HUDEP-2 (cell line): ENCODE measurements around the gene APOBEC3A.
"Not testable (repeated sequence)": the region's sequence is repeated elsewhere in the genome, so short reads cannot be mapped to it uniquely, and the experiment has no call there.

Experiments
- DNase-seq, 76 experiments: peaks; one replicate each; lab custom pipeline; 2025; ENCODE audit not compliant: unreplicated experiment in 76 of 76; lab: John Stamatoyannopoulos, UW

Gene APOBEC3A

DNA sequence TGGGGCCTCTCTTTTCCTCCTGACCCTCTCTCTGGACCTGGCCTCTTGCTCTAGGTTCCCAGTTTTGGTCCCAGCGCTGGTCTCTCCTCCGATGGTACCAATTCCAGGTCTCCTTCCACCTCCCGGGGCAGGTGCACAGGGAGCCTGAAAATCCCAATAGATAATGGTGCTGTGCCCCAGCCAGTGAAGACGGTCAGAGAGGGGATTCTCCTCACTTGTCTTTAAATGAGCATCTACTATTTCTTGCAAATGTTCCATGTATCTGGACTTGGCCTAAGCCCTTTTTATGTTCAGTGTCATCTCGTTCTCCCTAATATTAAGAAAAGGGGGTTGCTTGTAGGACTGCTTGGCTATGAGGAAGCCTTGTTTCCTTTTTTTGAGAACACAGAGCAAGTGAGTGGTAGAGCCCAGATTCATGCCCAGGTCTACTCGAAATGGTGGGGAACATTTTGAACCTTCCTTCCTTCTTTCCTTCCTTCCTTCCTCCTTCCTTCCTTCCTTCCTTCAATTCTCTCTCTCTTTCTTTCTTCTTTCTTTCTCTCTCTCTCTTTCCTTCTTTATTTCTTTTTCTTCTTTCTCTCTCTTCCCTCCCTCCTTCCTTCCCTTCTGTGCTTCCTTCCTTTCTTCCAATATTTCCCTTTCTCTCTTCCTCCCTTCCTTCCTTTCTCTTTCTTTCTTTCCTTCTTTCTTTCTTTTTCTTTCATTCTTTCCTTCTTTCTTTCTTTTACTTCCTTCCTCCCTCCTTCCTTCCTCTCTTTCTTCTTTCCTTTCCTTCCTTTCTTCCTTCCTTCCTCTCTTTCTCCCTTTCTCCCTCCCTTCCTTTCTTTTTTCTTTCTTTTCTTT is 620 bp downstream of the APOBEC3A start:
- DNase-seq, result no peak

DNA sequence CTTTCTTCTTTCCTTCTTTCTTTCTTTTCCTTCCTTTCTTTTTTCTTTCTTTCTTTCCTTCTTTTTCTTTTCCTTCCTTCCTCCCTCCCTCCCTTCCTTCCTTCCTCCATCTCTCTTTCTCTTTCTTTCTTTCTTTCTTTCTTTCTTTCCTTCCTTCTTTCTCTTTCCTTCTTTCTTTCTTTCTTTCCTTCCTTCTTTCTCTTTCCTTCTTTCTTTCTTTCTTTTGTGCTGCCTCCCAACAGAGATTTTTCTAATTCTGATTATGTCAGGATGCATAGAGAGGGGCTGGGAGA is 1.2 kb downstream of the APOBEC3A start:
- DNase-seq, result not testable (repeated sequence)

DNA sequence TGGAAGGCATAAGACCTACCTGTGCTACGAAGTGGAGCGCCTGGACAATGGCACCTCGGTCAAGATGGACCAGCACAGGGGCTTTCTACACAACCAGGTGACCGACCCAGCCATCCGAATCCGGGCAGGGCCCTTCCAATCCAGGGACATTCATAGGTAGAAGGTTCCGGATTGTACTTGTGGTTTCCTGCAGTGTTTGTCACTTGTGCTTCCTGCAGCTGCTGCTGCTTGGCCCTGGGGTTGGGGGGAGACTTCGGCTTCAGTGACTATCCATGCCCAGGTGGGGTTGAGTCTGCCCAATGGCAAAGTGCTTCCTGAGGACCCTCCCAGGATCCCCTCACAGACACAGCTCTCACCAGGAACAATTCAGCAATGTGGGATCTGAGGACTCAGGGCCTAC is 2.2 kb downstream of the APOBEC3A start:
- DNase-seq, result no peak

DNA sequence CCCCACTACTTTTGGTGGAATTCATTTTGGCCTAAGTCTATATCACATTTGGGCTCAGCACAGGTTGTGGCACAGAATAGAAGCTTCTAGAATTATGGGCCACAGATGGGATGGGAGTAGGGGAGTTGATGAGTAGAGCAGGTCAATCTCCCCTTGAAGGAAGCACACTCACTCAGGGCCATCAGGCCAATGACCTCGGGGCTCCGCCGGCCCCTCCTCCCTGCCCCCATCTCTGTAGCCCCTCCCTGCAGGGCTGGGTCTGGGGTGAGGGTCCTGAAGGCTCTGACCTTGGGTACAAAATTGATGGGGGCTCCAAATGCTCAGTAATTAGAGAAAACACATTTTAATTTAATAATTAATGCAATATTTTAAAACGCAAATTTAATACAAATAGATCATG is 3.3 kb downstream of the APOBEC3A start:
- not testable (repeated sequence) for DNase-seq

DNA sequence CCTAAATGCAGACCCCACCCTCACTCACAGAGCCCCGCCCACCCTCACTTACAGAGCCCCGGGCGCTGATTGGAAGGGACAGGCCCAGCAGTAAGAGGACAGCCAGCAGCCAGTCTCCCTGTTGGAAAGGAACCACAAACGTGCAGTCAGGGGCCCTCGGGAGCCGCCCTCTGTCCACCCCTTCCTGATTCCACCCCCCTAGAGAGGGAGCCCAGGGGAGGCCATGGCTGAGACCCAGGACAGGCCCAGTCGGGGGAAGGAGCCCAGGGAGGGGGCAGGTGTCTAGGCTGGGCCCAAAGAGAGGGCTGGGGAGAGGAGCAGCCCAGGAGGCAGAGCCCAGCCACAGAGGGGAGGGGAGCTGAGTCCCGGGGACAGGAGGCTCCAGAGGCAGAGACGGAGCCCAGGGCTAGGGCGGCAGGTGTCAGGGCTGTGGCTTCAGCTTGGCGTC is 5.9 kb downstream of the APOBEC3A start:
- DNase-seq, result not testable (repeated sequence)

DNA sequence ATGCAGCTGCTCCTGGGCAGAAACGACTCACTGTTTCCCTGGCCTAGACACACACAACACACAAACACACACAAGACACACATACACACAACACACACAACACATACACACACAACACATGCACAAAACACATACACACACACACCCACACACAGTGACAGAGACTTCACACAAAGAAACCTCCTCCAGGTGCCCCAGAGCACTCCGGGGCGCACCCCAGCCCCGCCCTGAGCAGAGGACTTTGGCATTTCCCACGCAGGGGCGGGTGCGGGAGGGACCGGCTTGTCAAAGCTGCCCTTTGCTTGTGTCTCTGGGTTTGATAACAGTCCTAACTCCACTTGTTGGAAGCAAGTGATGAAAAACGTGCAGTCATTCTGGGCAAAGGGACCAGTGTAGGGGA is 6.5 kb downstream of the APOBEC3A start:
- DNase-seq, result peak in 66 of 76 experiments; percentile 10 to 79 (median 60)

DNA sequence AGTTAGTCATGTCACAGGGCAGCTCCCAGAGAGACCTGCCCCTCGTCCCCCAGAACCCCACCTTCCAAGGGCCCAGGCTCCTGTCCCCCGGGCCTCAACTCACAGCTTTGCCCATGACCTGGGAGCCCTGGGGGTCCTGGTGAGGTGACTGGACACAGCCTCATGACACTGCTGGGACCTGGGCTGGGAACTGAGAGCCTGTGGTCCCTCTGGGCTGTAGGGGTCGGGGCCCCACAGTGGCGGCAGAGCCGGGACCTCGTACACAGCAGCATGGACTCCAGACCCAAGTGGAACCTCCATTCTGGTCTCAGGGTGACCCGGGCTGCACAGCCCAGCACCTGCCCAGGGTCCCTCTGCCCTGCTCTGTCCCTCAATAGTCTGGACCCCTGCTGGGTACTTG is 6.9 kb downstream of the APOBEC3A start:
- no peak for DNase-seq

DNA sequence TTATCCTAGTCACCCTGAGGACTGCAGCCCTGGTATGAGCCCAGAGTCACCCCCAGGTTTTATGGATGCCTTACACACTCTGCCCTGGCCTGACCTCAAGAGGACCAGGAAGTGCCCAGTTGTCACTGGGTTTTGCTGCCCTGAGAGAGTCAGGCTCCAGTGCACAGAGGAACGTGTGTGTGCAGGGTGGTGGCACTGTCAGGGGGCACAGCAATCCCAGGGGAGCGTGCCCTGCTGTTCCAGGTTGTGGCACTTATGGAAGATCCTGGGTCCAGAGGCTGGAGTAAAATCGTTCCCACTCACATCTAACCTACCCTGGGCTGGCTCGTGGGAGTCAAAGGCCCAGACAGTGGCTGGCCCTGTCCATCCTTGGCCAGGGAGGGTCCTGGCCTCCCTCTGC is 7.6 kb downstream of the APOBEC3A start:
- no peak for DNase-seq

DNA sequence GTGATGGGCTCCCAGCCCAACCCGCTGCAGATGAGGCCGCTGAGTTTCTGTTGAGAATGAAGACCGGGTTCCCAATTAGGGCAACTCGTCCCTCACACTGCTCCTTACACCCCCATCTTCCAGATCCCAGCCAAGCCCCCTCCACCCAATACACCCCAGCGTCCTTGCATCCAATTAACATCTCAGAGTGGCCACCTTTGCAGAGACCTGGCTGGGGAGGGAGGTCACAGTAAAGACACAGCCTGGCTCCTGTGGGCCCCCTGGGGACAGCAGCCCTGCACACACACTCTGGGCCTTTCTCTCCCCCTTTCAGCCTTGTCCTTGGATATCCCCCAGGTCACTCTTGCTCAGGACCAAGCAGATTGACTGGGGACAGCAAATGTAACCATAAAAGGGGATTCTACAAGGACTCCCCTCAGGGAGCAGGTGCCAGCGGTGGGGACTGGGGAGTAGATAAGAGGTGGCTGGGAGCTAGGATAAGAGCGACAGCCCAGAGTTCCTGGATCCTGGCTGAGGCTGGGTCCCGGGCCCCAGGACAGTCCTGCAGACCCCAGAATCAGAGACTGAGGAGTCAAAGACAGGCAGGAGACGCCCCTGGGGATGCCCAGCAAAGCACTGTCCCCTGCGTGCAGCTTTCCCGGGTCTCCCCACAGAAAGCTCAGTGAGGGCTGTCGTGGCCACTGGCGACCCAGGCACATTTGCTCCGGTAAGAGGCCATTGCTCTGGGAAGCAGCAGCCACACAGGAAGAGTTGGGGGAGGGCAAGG is 8.4 kb downstream of the APOBEC3A start:
- DNase-seq, result peak in 10 of 76 experiments; percentile 2 to 24 (median 11)

DNA sequence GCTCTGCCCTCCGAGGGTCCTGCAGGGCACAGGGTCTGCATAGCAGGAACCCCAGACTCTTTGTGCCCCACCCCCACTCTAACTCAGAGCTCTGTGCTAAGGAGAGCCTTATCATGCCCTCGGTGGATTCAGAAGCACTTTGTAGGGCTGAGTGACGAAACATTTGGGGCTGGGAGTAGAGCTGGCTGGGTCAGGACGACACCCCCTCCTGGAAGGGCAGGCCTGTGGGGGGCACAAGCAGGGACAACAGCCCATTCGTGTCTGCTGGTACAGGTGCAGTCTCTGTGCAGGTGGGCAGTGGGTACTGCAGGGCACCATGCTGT is 8.9 kb downstream of the APOBEC3A start:
- DNase-seq, result peak in 5 of 76 experiments; percentile 12 to 23 (median 14)

DNA sequence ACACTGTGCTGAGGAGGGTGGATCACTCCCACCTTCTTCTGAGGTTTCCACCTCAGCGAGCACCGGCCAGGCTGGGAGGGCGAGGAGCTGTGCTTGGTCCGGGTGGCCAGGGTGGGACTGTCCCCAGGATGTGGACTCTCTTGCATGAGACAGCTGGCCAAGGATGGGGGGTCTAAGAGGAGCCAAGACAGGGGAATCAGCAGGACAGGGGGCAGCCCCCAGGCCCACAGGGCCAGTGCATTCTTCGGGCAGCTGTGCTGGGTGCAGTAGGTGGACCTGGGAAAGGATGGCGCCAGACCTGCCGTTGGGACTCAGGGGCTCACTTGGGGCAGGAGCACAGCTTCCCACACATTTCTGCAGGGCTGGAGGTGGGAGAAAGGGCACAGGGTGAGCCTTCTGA is 9.5 kb downstream of the APOBEC3A start:
- no peak for DNase-seq

DNA sequence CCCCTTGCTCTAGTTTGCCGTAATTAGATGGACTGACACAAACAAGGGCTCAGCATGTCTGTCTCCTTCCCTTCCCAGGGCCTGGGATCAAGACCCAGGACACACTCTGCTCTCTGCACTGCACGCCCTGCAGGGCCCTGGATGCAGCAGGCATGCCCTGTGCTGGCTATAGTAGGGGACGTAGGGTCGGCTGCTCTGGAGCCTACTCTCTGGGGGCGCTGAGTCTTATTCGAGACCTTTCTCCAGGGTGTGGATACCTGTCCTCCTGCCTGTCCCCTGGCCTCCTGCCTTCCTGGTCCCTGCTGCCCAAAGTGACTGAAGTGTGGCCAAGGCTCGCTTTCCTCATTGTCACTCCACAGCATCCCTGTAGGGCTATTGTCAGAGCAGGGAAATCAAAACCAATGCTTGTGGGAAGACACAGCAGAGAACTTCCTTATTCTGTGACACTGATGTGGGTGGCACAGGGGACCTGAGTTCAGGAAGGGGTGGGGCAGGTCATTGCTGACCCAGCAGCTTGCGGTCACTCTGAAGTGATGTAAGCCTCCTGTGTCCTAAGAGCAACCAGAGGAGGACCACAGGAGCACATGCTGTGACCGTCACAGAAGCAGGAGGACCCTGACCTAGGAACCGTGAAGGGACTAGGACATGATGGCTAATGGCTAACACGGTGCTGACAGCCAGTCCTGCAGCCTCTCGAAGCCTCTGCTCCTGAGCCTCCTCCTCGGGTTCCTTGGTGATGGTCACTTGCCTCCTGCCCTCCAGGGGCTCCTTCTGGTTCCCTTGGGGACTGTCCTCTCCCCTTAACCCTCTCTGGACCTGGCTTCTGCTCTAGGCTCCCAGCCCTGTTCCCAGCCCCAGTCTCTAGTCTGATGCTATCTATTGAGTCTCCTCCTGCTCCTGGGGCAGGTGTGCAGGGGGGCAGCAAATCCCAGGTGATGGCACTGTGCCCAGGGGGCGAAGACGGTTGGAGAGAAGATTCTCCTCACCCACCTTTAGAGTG is 10.3 kb downstream of the APOBEC3A start:
- no peak for DNase-seq

DNA sequence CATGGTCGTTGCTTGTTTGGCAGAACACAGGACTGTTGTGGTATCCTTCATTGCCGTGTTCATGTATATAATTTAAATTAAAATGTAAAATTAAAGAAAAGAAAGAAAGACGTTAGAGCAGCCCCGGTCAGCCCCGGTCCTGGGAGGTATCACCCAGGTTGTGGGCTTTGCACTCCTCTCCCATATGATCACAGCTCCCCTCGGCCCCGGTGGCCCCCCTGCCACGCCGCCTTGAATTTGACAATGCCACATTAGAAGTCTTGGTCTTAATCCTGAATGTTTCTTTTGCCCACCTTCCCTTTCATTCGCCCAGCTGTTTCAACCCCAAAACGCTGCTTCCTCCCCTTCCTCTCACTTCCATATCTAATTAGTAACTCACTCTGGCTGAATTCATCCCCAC is 11.4 kb downstream of the APOBEC3A start:
- no peak for DNase-seq

DNA sequence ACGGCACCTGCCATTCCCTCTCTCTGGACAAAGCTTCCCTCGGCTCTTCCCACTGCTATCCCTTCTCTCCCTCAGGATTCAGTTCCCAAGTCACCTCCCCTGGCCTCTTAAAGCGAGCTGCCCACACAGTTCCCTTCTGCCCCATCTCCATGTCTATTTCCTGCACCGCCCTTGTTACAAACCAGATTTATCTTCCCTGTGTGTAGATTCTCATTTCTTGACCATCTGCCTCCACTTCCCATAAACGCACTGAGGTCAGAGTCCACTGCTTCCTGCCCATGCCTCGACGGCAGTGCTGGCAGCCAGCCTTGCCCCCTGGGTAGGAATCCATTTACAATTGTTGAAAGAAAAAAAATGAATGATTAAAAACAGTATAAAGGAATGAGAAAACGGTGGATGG is 13.1 kb downstream of the APOBEC3A start:
- no peak for DNase-seq

DNA sequence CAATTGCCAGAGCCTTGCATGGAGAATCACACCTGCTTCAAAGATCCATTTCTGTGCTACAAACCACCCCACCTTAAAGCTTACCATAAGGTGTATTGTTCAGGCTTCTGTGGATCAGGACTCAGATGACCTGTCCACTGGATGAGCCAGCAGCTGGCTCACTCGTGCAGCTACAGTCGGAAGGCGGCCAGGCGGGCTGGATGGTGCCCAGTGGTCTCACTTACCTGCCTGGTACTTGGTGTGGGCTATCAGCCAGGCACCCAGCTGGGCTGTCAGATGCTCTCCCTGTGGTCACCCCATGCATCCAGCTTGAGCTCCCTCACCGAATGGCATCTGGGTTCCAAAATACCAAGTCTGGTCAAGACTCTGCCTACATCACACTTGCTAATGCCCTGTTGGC is 13.8 kb downstream of the APOBEC3A start:
- no peak for DNase-seq

DNA sequence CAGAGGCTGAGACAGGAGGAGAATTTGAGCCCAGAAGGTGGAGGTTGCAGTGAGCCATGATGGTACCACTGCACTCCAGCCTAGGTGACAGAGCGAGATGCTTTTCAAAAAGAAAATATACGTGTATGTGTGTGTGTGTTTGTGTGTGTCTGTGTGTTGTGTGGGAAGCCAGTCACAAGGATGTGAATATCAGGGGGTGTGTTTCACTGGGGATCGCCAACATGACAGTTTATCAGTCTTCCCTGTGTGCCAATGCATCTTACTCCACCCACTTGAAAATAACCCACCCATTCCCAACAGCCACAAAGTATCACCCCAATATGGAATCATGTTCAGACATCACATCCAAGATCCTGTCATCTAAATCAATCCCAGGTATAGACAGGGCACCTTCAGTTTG is 14.4 kb downstream of the APOBEC3A start:
- no peak for DNase-seq

DNA sequence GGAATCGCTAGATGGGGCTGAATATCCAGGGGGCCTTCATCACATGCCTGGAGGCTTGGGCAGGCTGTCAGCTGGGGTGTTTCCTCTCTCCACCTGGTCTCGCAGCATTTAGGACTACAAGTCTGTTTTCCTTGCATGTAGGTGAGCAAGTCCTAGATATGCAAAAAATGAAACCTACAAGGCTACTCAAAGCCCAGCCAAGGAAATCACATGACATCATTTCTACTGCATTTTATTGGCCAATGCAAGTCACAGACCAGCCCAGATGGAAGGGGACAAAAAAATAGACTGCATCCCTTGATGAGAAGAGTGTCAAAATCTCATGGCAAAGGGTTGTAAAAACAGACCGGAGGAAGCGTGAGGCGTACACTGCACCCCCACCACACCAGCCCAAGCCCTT is 15.1 kb downstream of the APOBEC3A start:
- DNase-seq, result no peak

DNA sequence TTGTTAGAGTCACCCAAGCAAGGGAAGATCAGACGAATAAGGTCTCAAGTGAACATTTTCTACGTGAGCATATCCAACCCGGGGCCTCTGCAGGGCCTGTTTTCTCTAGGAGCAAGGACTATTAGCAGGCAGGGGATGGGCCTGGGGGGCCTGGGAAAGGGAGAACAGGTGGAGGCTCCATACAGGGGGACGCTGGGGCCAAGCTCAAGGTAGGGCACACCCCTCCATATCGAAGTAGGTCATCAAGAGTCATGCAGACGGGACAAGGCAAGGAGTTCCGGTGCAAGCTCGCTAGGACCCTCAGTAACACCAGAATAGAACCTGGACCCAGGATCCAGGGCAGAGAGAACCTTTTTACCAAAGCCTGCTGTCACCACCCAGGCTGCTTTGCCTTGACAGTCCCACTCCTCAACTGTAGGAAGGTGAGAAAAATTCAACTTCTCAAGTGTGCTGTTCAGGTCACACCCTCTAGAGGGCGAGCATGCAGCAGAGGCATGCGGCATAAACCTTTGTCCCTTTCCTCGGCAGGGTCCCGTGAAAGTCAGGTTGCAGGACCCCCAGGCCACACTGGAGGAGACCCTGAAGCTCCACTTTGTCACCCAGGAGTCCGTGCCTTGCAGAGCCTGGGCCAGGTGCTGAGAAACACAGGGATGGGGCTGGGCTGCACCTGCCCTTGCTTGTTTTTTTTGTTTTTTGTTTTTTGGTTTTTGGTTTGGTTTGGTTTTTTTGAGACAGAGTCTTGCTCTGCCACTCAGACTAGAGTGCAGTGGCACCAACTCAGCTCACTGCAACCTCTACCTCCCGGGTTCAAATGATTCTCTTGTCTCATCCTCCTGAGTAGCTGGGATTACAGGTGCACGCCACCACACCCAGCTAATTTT is 16.1 kb downstream of the APOBEC3A start:
- DNase-seq, result peak in 20 of 76 experiments; percentile 3 to 40 (median 18)

DNA sequence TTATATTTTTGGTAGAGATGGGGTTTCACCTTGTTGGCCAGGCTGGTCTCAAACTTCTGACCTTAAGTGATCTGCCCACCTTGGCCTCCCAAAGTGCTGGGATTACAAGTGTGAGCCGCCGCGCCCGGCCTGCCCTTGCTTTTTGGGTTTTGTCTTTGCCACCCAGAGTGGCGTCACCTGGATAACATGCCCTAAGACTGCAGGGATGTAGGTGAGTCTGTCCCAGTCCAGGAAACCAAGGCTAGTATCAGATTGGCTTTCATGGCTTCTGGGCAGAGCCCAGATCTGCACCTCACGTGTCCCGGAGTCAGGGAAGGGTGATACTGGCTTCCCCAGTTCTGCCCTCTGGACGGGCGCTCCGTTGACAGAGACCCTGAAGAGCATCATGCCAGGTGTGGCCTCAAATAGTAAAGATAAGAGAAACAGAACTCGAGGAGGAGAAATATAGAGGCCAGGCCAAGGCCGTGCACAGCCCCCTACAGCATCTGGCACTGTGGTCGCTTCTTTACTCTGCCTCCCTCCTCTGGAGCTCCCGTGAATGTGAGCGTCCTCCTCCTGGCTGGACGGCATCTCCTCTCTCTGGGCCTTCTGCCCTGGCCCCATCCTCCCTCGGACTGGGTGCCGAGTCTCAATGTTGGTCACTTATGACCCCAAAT is 16.9 kb downstream of the APOBEC3A start:
- no peak for DNase-seq

DNA sequence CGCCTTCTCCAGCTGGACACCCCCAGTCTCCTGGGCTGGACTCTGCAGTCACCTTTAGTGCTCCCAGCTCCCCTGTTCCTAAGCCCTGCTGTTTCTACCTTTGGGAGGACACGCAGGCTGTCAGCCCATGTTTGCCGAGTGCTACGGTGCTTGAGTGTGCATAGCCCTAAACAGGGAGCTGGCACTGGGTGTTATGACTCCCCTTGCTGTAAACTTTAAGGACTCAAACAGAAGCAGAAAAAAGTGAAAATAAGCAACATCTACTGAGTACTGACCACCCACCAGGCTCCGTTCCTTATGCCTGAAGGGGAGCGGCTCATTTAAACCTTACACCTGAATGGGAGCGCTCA is 17.4 kb downstream of the APOBEC3A start:
- DNase-seq, result no peak
